HepG2 (cell line): ENCODE data around the gene MYLK. TPM values are rescaled to one million over a fixed set of nuclear protein-coding genes. Genes with fewer than 3 reads are reported as not detected.

Experiments used
- ERF ChIP-seq: IDR thresholded peaks from 2 replicates; pipeline ENCODE4 v1.6.1; 2018; ENCODE audit warnings: missing biosample characterization, missing genetic modification reagents
- MYC ChIP-seq: sonication (generic); formaldehyde crosslinking; IDR thresholded peaks from 2 replicates; pipeline ENCODE4 v1.9.0; 2021; ENCODE audit warnings: missing genetic modification reagents, borderline replicate concordance
- NRL ChIP-seq: sonication (generic); formaldehyde crosslinking; IDR thresholded peaks from 2 replicates; pipeline ENCODE4 v1.5.0; 2020; ENCODE audit warnings: missing genetic modification reagents, mild to moderate bottlenecking, moderate library complexity, borderline replicate concordance
- PHF8 ChIP-seq: sonication (generic); formaldehyde crosslinking; IDR thresholded peaks from 2 replicates; pipeline ENCODE4 v1.5.0; 2020; ENCODE audit warnings: missing genetic modification reagents
- RFXAP ChIP-seq: sonication (generic); formaldehyde crosslinking; IDR thresholded peaks from 2 replicates; pipeline ENCODE4 v1.4.0; 2020; ENCODE audit warnings: missing genetic modification reagents, borderline replicate concordance
- SAP130 ChIP-seq: IDR thresholded peaks from 2 replicates; pipeline ENCODE4 v1.6.1; 2016; ENCODE audit warnings: low read depth
- SRY ChIP-seq: sonication (generic); formaldehyde crosslinking; IDR thresholded peaks from 2 replicates; pipeline ENCODE4 v1.8.0; 2022; ENCODE audit warnings: mild to moderate bottlenecking, missing genetic modification reagents
- ZNF260 ChIP-seq: sonication (generic); formaldehyde crosslinking; IDR thresholded peaks from 2 replicates; pipeline ENCODE4 v1.4.0; 2020; ENCODE audit warnings: missing genetic modification reagents, low read depth, mild to moderate bottlenecking, borderline replicate concordance
- ZNF772 ChIP-seq: sonication (generic); formaldehyde crosslinking; IDR thresholded peaks from 2 replicates; pipeline ENCODE4 v1.5.0; 2020; ENCODE audit warnings: mild to moderate bottlenecking, missing genetic modification reagents
- ZNF788 ChIP-seq: sonication (generic); formaldehyde crosslinking; IDR thresholded peaks from 2 replicates; pipeline ENCODE4 v1.5.0; 2020; ENCODE audit warnings: mild to moderate bottlenecking, missing genetic modification reagents, borderline replicate concordance
- ZNF790 ChIP-seq: sonication (generic); formaldehyde crosslinking; IDR thresholded peaks from 2 replicates; pipeline ENCODE4 v1.8.0; 2022; ENCODE audit warnings: missing genetic modification reagents, mild to moderate bottlenecking, borderline replicate concordance
- polyA plus RNA-seq, 8 experiments: library from polyadenylated mRNA; depleted of rRNA in 3 of 8; stranded (reverse) in 7 of 8; unstranded in 1 of 8; fragments of >200 nt; fragmentation: Illumina TruSeq in 4 of 8; extraction: Trizol in 4 of 8; gene quantifications; 2 replicates each; pipeline versions ENCODE4 v1.2.1 to v1.2.3, GENCODE V29; 2011 to 2016; ENCODE audit warnings: low read depth in 4 of 8, missing spikeins in 1 of 8, mixed read lengths in 1 of 8; ENCODE audit not compliant: insufficient read depth in 1 of 8
- total RNA-seq, 5 experiments: library from RNA; depleted of rRNA; stranded (reverse); fragments of >200 nt; fragmentation: Illumina TruSeq; extraction: Trizol; gene quantifications; 2 replicates each; pipeline ENCODE4 v1.2.3, GENCODE V29; 2016; ENCODE audit warnings: low read depth in 1 of 5
- TF ChIP-seq, protein P1 (sequence below): sonication (generic); formaldehyde crosslinking; IDR thresholded peaks from 2 replicates; pipeline ENCODE4 v1.4.0; 2020; ENCODE audit warnings: mild to moderate bottlenecking, missing genetic modification reagents, borderline replicate concordance
- TF ChIP-seq, protein P2 (sequence below): sonication (generic); formaldehyde crosslinking; IDR thresholded peaks from 2 replicates; pipeline ENCODE4 v1.4.0; 2020; ENCODE audit warnings: missing genetic modification reagents, borderline replicate concordance
- TF ChIP-seq, protein P3 (sequence below): sonication (generic); formaldehyde crosslinking; IDR thresholded peaks from 2 replicates; pipeline ENCODE4 v1.5.0; 2020; ENCODE audit warnings: missing genetic modification reagents, mild to moderate bottlenecking, borderline replicate concordance
- TF ChIP-seq, protein P4 (sequence below): sonication (generic); formaldehyde crosslinking; IDR thresholded peaks from 2 replicates; pipeline ENCODE4 v1.5.1; 2020; ENCODE audit warnings: mild to moderate bottlenecking, missing genetic modification reagents, moderate library complexity
- TF ChIP-seq, protein P5 (sequence below): sonication (generic); formaldehyde crosslinking; IDR thresholded peaks from 2 replicates; pipeline ENCODE4 v1.8.1; 2023; ENCODE audit warnings: missing genetic modification reagents, inconsistent platforms, borderline replicate concordance

MYLK gene
- total and polyA plus RNA-seq, 2 of the 13 experiments (the other 11 are each of a cell fraction or from before 2014, with no cell fraction given), result 10.6 to 34.9 TPM

DNA sequence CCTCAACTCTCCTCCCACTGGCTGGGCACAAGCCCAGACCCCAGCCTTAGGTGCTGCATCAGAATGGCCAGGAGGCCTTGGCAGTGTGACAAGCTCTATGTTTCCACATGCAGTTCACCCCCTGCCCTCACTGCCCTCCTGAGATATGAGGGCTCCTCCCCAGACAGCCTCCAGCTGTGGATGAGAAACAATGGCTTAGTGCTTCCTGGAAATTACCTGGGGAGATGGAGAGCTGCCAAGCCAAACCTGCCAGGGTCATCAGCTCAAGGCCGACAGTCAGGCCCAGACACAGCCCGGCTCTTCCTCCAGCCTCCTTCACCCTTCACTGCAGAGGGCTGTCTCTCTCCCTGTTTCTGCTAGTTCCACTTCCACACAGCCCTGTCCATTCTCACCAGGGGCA is 76.3 kb downstream of the MYLK start (continued):
- TF ChIP-seq, protein P1, sequence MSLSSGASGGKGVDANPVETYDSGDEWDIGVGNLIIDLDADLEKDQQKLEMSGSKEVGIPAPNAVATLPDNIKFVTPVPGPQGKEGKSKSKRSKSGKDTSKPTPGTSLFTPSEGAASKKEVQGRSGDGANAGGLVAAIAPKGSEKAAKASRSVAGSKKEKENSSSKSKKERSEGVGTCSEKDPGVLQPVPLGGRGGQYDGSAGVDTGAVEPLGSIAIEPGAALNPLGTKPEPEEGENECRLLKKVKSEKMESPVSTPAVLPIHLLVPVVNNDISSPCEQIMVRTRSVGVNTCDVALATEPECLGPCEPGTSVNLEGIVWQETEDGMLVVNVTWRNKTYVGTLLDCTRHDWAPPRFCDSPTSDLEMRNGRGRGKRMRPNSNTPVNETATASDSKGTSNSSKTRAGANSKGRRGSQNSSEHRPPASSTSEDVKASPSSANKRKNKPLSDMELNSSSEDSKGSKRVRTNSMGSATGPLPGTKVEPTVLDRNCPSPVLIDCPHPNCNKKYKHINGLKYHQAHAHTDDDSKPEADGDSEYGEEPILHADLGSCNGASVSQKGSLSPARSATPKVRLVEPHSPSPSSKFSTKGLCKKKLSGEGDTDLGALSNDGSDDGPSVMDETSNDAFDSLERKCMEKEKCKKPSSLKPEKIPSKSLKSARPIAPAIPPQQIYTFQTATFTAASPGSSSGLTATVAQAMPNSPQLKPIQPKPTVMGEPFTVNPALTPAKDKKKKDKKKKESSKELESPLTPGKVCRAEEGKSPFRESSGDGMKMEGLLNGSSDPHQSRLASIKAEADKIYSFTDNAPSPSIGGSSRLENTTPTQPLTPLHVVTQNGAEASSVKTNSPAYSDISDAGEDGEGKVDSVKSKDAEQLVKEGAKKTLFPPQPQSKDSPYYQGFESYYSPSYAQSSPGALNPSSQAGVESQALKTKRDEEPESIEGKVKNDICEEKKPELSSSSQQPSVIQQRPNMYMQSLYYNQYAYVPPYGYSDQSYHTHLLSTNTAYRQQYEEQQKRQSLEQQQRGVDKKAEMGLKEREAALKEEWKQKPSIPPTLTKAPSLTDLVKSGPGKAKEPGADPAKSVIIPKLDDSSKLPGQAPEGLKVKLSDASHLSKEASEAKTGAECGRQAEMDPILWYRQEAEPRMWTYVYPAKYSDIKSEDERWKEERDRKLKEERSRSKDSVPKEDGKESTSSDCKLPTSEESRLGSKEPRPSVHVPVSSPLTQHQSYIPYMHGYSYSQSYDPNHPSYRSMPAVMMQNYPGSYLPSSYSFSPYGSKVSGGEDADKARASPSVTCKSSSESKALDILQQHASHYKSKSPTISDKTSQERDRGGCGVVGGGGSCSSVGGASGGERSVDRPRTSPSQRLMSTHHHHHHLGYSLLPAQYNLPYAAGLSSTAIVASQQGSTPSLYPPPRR (CRISPR knock-in tag), result peak; percentile 71
- peak; percentile 75; the same call in 1 of the 2 replicates for TF ChIP-seq ZNF788 (CRISPR knock-in tag)
- TF ChIP-seq ZNF790 (CRISPR knock-in tag), result no peak
- TF ChIP-seq, protein P2, sequence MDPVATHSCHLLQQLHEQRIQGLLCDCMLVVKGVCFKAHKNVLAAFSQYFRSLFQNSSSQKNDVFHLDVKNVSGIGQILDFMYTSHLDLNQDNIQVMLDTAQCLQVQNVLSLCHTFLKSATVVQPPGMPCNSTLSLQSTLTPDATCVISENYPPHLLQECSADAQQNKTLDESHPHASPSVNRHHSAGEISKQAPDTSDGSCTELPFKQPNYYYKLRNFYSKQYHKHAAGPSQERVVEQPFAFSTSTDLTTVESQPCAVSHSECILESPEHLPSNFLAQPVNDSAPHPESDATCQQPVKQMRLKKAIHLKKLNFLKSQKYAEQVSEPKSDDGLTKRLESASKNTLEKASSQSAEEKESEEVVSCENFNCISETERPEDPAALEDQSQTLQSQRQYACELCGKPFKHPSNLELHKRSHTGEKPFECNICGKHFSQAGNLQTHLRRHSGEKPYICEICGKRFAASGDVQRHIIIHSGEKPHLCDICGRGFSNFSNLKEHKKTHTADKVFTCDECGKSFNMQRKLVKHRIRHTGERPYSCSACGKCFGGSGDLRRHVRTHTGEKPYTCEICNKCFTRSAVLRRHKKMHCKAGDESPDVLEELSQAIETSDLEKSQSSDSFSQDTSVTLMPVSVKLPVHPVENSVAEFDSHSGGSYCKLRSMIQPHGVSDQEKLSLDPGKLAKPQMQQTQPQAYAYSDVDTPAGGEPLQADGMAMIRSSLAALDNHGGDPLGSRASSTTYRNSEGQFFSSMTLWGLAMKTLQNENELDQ (CRISPR knock-in tag), result no peak
- TF ChIP-seq, protein P3, sequence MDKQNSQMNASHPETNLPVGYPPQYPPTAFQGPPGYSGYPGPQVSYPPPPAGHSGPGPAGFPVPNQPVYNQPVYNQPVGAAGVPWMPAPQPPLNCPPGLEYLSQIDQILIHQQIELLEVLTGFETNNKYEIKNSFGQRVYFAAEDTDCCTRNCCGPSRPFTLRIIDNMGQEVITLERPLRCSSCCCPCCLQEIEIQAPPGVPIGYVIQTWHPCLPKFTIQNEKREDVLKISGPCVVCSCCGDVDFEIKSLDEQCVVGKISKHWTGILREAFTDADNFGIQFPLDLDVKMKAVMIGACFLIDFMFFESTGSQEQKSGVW (CRISPR knock-in tag), result no peak
- TF ChIP-seq, protein P4, sequence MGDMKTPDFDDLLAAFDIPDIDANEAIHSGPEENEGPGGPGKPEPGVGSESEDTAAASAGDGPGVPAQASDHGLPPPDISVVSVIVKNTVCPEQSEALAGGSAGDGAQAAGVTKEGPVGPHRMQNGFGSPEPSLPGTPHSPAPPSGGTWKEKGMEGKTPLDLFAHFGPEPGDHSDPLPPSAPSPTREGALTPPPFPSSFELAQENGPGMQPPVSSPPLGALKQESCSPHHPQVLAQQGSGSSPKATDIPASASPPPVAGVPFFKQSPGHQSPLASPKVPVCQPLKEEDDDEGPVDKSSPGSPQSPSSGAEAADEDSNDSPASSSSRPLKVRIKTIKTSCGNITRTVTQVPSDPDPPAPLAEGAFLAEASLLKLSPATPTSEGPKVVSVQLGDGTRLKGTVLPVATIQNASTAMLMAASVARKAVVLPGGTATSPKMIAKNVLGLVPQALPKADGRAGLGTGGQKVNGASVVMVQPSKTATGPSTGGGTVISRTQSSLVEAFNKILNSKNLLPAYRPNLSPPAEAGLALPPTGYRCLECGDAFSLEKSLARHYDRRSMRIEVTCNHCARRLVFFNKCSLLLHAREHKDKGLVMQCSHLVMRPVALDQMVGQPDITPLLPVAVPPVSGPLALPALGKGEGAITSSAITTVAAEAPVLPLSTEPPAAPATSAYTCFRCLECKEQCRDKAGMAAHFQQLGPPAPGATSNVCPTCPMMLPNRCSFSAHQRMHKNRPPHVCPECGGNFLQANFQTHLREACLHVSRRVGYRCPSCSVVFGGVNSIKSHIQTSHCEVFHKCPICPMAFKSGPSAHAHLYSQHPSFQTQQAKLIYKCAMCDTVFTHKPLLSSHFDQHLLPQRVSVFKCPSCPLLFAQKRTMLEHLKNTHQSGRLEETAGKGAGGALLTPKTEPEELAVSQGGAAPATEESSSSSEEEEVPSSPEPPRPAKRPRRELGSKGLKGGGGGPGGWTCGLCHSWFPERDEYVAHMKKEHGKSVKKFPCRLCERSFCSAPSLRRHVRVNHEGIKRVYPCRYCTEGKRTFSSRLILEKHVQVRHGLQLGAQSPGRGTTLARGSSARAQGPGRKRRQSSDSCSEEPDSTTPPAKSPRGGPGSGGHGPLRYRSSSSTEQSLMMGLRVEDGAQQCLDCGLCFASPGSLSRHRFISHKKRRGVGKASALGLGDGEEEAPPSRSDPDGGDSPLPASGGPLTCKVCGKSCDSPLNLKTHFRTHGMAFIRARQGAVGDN, result peak; percentile 69
- TF ChIP-seq, protein P5, sequence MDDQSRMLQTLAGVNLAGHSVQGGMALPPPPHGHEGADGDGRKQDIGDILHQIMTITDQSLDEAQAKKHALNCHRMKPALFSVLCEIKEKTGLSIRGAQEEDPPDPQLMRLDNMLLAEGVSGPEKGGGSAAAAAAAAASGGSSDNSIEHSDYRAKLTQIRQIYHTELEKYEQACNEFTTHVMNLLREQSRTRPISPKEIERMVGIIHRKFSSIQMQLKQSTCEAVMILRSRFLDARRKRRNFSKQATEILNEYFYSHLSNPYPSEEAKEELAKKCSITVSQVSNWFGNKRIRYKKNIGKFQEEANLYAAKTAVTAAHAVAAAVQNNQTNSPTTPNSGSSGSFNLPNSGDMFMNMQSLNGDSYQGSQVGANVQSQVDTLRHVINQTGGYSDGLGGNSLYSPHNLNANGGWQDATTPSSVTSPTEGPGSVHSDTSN, result no peak
- no peak for TF ChIP-seq RFXAP (CRISPR knock-in tag)
- TF ChIP-seq SRY, result no peak
- 0 out of 2 replicates have a peak, but pooled peaks have one; percentile 65 for TF ChIP-seq ZNF772 (CRISPR knock-in tag)
- TF ChIP-seq MYC (CRISPR knock-in tag), result no peak; the same call in 1 of the 2 replicates
- peak; percentile 55; the same call in 1 of the 2 replicates for TF ChIP-seq NRL
- peak; percentile 52; the same call in 1 of the 2 replicates for TF ChIP-seq SAP130
- 0 out of 2 replicates have a peak, but pooled peaks have one; percentile 16 for TF ChIP-seq ERF (CRISPR knock-in tag)
- TF ChIP-seq PHF8 (CRISPR knock-in tag), result no peak
- TF ChIP-seq ZNF260, result no peak
